Measurements from ENCODE around the gene HCN3.

The HCN3 gene

DNA sequence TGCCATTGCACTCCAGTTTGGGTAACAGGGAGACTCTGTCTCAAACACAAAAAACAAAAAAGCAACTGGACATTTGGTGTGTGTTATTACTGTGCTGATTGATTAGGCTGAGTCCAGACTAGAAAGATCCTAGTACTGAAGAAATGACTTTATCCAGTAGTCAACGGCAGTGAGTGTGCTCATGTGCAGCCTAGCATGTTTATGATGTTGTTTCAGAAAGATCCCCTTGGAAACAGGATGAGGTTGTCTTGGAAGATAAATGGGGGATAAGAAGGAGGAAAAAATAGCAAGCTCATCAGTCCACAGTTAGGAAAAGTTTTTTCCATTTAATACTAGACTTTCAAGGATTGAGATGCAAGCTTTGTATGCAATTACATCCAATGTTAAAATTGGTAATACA is 57.7 kb downstream of the HCN3 start:
- H4K91ac ChIP-seq (ENCODE audit: low read depth, low read length, poor library complexity), result no peak overlapping the region
- no peak overlapping the region for H3K14ac ChIP-seq (ENCODE audit: low read length)
- no peak for DNase-seq (ENCODE audit: low spot score)
- no peak overlapping the region for H2AK5ac ChIP-seq (ENCODE audit: low read depth, low read length)
- H2BK120ac ChIP-seq (ENCODE audit: low read depth, low read length), result no peak overlapping the region
- H3K79me1 ChIP-seq (ENCODE audit: low read depth, low read length), result no peaks in the 10 kb centered on the region
- no peaks in the 10 kb centered on the region for H3K4me1 ChIP-seq (ENCODE audit: control insufficient read depth in 2 of 2, insufficient read depth in 1 of 2, low read depth in 1 of 2, low read length in 2 of 2)
- H3K9ac ChIP-seq (ENCODE audit: low read depth, low read length, poor library complexity), result no peak overlapping the region
- H2BK12ac ChIP-seq (ENCODE audit: low read length), result no peak overlapping the region
- no peak overlapping the region for H2AFZ ChIP-seq (ENCODE audit: low read length)
- no peak overlapping the region for H3K18ac ChIP-seq (ENCODE audit: low read length)
- no peak overlapping the region for H3K4me2 ChIP-seq (ENCODE audit: insufficient read depth, low read length, poor library complexity, severe bottlenecking)
- H3K9me3 ChIP-seq (replicated peaks in 1 of 2; ENCODE audit: control insufficient read depth in 2 of 2, insufficient read depth in 1 of 2, low read depth in 1 of 2, low read length in 2 of 2), result no peaks in the 10 kb centered on the region
- no peak overlapping the region for H3K4ac ChIP-seq (ENCODE audit: low read length)
- H2BK5ac ChIP-seq (ENCODE audit: low read length), result no peak overlapping the region
- H3K23ac ChIP-seq (ENCODE audit: low read depth, low read length, poor library complexity), result no peak overlapping the region
- no CpG with 5 or more reads among the region's 1 CpG for whole genome bisulfite sequencing, 2 donors (ENCODE audit: extremely low coverage in 2 of 2, insufficient read length in 2 of 2, insufficient replicate concordance in 1 of 2)
- H2BK15ac ChIP-seq (ENCODE audit: low read length), result no peak overlapping the region
- H3K27ac ChIP-seq (replicated peaks; ENCODE audit: low read length), result no peak overlapping the region
- H3K4me3 ChIP-seq (ENCODE audit: low read length in 2 of 2), result no peak overlapping the region
- peaks cover 27 to 83% of the 10 kb centered on the region in 2 donors for H3K36me3 ChIP-seq (replicated peaks in 1 of 2; ENCODE audit: control insufficient read depth in 2 of 2, insufficient read depth in 2 of 2, low read length in 2 of 2)
- H3K27me3 ChIP-seq (ENCODE audit: control insufficient read depth in 3 of 3, insufficient read depth in 3 of 3, low read depth in 1 of 3, low read length in 3 of 3), result no peaks in the 10 kb centered on the region
- no peak overlapping the region for H4K8ac ChIP-seq (ENCODE audit: low read depth, low read length)

Measured in neuronal stem cell (in vitro differentiated cells).